Activated effector memory CD4-positive, alpha-beta T cell treated with anti-CD3 and anti-CD28 coated beads, Interleukin-2, amount 50 U/mL, for 16 hours (primary cell): ENCODE measurements around the gene THOP1.
"Not testable (repeated sequence)": the region's sequence is repeated elsewhere in the genome, so short reads cannot be mapped to it uniquely, and the experiment has no call there.

Source experiments
- DNase-seq: peaks from one replicate; pipeline ENCODE4 v3.0.0-alpha.2; 2020

Gene THOP1

GRCh38 chr19:2817237-2817829 is 32.0 kb downstream of the THOP1 start:
- DNase-seq = not testable (repeated sequence)

GRCh38 chr19:2819540-2820111 is 34.3 kb downstream of the THOP1 start, which contains the start of gene ZNF554:
Gene ZNF554, plus strand, starts transcription at chr19:2819868. Its CDS starts 204 bp downstream, at chr19:2820072.
- peak; percentile 99 for DNase-seq

GRCh38 chr19:2820112-2820702 is 34.9 kb downstream of the THOP1 start:
- DNase-seq = no peak

- DNase-seq = no peak
Observed at GRCh38 chr19:2822846-2823245, 37.5 kb downstream of the THOP1 start.

GRCh38 chr19:2823646-2824045 is 38.3 kb downstream of the THOP1 start:
- no peak for DNase-seq

GRCh38 chr19:2824129-2824528 is 38.8 kb downstream of the THOP1 start:
- DNase-seq = no peak

- DNase-seq = no peak
Observed at GRCh38 chr19:2827022-2827421, 41.7 kb downstream of the THOP1 start.

- DNase-seq = no peak
Observed at GRCh38 chr19:2827840-2828489, 42.7 kb downstream of the THOP1 start.

GRCh38 chr19:2834294-2834871 is 49.1 kb downstream of the THOP1 start:
- DNase-seq = no peak

GRCh38 chr19:2837430-2837829 is 52.1 kb downstream of the THOP1 start:
- no peak for DNase-seq

- DNase-seq = peak; percentile 99
Observed at GRCh38 chr19:2840794-2841791, 55.8 kb downstream of the THOP1 start, which contains the start of gene ZNF555. Gene ZNF555, plus strand, starts transcription at chr19:2841475. Its CDS starts 98 bp downstream, at chr19:2841573.

GRCh38 chr19:2841855-2842574 is 56.7 kb downstream of the THOP1 start:
- no peak for DNase-seq

GRCh38 chr19:2845107-2845506 is 59.8 kb downstream of the THOP1 start:
- no peak for DNase-seq

GRCh38 chr19:2846180-2846894 is 61.0 kb downstream of the THOP1 start:
- DNase-seq = no peak

- DNase-seq = no peak
Observed at GRCh38 chr19:2847507-2847906, 62.2 kb downstream of the THOP1 start.

GRCh38 chr19:2848616-2849015 is 63.3 kb downstream of the THOP1 start:
- no peak for DNase-seq

- no peak for DNase-seq
Observed at GRCh38 chr19:2850256-2850925, 65.1 kb downstream of the THOP1 start.

- DNase-seq = no peak
Observed at GRCh38 chr19:2852598-2852997, 67.3 kb downstream of the THOP1 start.

- DNase-seq = no peak
Observed at GRCh38 chr19:2853015-2853606, 67.8 kb downstream of the THOP1 start.

GRCh38 chr19:2854849-2855248 is 69.5 kb downstream of the THOP1 start:
- no peak for DNase-seq
